Measurements from ENCODE around the gene FKBP3. TPM values are rescaled to one million over a fixed set of nuclear protein-coding genes. Genes with fewer than 3 reads are reported as not detected.
"Not testable (repeated sequence)": the region's sequence is repeated elsewhere in the genome, so short reads cannot be mapped to it uniquely, and the experiment has no call there.

The FKBP3 gene
- total and polyA plus RNA-seq, 12 donors, result 83.9 to 184 (median 105) TPM

DNA sequence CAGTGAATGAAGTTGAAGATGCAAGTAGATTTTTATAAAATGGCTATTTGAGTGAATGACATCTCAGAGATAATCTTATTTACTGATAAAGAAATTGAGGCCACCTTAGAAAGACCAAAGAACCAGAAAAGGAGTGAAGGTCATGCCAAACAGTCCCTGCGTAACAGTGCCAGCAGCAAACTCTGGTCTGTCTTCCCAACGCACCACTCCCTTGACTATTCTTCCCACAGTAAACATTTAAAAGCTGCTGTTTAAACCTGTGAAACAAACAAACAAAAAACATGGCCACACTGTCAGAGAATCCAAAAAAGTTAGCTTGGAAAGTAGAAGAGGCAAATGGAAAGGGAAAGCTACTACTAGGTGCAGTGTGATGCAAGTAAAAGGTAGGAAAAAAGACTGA is 51.9 kb downstream of the FKBP3 start:
- intact Hi-C loops (cut with DNase I), result loop anchor here in 5 of 10 donors (5.0 to 10.0 kb wide), 3 partner anchors 52 to 120 kb away; partner anchors contain the start of genes KLHL28 (in 4 of the 5), TOGARAM1 (in 4 of the 5), FANCM (in 2 of the 5) and FKBP3 (in 2 of the 5)
- no peak for ATAC-seq
- TF ChIP-seq, protein P1, sequence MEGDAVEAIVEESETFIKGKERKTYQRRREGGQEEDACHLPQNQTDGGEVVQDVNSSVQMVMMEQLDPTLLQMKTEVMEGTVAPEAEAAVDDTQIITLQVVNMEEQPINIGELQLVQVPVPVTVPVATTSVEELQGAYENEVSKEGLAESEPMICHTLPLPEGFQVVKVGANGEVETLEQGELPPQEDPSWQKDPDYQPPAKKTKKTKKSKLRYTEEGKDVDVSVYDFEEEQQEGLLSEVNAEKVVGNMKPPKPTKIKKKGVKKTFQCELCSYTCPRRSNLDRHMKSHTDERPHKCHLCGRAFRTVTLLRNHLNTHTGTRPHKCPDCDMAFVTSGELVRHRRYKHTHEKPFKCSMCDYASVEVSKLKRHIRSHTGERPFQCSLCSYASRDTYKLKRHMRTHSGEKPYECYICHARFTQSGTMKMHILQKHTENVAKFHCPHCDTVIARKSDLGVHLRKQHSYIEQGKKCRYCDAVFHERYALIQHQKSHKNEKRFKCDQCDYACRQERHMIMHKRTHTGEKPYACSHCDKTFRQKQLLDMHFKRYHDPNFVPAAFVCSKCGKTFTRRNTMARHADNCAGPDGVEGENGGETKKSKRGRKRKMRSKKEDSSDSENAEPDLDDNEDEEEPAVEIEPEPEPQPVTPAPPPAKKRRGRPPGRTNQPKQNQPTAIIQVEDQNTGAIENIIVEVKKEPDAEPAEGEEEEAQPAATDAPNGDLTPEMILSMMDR (IDR thresholded peaks at IDR 0.05), result no peak
- Histone ChIP-seq H3K27me3 (no peaks in the 10 kb centered on the region), H3K9me3 (no peaks in the 10 kb centered on the region), H3K4me1 (peaks cover 0 to 35% (median 27%) of the 10 kb centered on the region in 9 donors), H3K27ac (no peak overlapping the region), H3K4me3 (no peak overlapping the region), H3K36me3 (no peaks in the 10 kb centered on the region)
- no peak for DNase-seq
- 81 to 87% methylated on average over 2 of the region's 2 CpGs for WGBS, 2 donors

DNA sequence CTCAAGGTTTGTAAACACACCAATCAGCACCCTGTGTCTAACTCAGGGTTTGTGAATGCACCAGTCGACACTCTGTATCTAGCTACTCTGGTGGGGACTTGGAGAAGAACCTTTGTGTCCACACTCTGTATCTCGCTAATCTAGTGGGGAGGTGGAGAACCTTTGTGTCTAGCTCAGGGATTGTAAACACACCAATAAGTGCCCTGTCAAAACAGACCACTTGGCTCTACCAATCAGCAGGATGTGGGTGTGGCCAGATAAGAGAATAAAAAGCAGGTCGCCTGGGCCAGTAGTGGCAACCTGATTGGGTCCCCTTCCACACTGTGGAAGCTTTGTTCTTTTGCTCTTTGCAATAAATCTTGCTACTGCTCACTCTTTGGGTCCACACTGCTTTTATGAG is 53.2 kb downstream of the FKBP3 start:
- H3K27ac ChIP-seq, ATAC-seq, H3K27me3 ChIP-seq, H3K9me3 ChIP-seq, H3K36me3 ChIP-seq, H3K4me3 ChIP-seq, DNase-seq: not testable (repeated sequence)
- intact Hi-C loops (cut with DNase I), result loop anchor here in 5 of 10 donors (5.0 to 10.0 kb wide), 3 partner anchors 54 to 119 kb away; partner anchors contain the start of genes KLHL28 (in 4 of the 5), TOGARAM1 (in 4 of the 5), FANCM (in 2 of the 5) and FKBP3 (in 2 of the 5)
- peaks cover 0 to 22% (median 16%) of the 10 kb centered on the region in 9 donors for H3K4me1 ChIP-seq
- 94 to 97% methylated on average over 3 of the region's 3 CpGs for WGBS, 2 donors

DNA sequence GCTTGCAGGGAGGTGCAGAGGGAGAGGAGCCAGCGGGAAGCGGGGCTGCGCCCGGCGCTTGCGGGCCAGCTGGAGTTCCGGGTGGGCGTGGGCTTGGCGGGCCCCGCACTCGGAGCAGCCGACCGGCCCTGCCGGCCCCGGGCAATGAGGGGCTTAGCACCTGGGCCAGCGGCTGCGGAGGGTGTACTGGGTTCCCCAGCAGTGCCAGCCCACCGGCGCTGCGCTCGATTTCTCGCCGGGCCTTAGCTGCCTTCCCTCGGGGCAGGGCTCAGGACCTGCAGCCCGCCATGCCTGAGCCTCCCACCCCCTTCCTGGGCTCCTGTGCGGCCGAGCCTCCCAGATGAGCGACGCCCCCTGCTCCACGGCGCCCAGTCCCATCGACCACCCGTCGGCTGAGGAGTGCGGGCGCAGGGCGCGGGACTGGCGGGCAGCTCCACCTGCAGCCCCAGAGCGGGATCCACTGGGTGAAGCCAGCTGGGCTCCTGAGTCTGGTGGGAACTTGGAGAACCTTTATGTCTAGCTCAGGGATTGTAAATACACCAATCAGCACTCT is 53.8 kb downstream of the FKBP3 start:
- H3K4me3 ChIP-seq, H3K27me3 ChIP-seq, H3K9me3 ChIP-seq, DNase-seq, H3K27ac ChIP-seq, H3K36me3 ChIP-seq, ATAC-seq: not testable (repeated sequence)
- 95 to 99% methylated on average over 27 to 40 of the region's 40 CpGs for WGBS, 2 donors
- intact Hi-C loops (cut with DNase I), result loop anchor here in 5 of 10 donors (5.0 to 10.0 kb wide), 3 partner anchors 54 to 118 kb away; partner anchors contain the start of genes KLHL28 (in 4 of the 5), TOGARAM1 (in 4 of the 5), FANCM (in 2 of the 5) and FKBP3 (in 2 of the 5)
- H3K4me1 ChIP-seq, result peaks cover 0 to 16% (median 10%) of the 10 kb centered on the region in 9 donors

DNA sequence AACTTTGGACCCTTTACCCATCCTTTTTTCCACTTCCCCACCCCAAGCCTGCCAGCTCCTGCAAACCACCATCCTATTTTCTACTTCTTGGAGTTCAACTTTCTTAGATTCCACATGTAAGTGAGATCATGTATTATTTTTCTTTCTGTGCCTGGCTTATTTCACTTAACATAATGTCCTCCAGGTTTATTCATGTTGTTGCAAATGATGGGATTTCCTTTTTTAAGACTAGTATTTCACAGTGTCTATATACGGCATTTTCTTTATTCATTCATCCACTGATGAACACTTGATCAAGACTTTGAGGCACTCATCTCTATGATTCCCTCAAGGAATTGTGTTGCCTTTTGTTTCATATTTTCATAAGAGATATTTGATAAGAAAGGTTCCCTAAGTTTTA is 56.0 kb downstream of the FKBP3 start:
- intact Hi-C loops (cut with DNase I), result no loop called here
- 89 to 95% methylated on average over 1 of the region's 1 CpG for WGBS, 2 donors
- ATAC-seq, result no peak
- H3K4me3 ChIP-seq, result no peak overlapping the region
- no peak for DNase-seq
- TF ChIP-seq, protein P1 (IDR thresholded peaks at IDR 0.05), result no peak
- H3K9me3 ChIP-seq, result no peaks in the 10 kb centered on the region
- no peak overlapping the region for H3K27ac ChIP-seq
- H3K36me3 ChIP-seq, result peaks cover 0 to 12% (median 0%) of the 10 kb centered on the region in 9 donors
- H3K4me1 ChIP-seq, result peaks cover 0 to 3% (median 0%) of the 10 kb centered on the region in 9 donors
- H3K27me3 ChIP-seq, result no peaks in the 10 kb centered on the region

DNA sequence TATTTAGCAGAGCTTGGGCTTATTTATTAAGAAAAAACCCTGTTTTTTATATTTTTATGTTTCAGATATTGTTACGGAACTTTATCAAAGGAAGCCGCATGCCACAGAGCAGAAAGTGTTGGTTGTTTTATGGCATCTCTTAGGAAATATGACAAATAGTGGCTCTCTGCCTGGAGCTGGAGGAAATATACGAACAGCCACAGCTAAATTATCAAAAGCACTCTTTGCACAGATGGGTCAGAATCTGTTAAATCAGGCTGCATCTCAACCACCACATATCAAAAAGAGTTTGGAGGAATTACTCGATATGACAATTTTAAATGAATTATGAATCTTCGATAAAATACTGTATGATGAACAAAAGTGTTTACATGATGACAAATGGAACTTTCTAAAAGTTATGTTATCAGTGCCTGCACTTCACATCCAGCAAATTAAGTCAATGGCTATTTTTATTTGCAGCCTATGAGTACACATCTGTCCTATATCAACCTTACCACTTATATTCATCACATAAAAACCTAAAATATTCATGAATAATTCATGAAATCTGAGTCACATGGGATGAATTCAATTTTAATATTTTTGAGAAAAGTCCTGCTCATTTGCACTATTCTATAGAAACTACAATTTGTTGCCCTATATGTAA is 60.9 kb downstream of the FKBP3 start:
- Histone ChIP-seq H3K36me3 (peaks cover 0 to 58% (median 8%) of the 10 kb centered on the region in 9 donors), H3K9me3 (no peaks in the 10 kb centered on the region), H3K27me3 (no peaks in the 10 kb centered on the region), H3K27ac (peak overlapping the region in 3 of 10 donors; percentile 7 to 20 (median 9)), H3K4me3 (no peak overlapping the region), H3K4me1 (peaks cover 0 to 4% (median 0%) of the 10 kb centered on the region in 9 donors)
- 49 to 60% methylated on average over 5 of the region's 5 CpGs for WGBS, 2 donors
- intact Hi-C loops (cut with DNase I), result no loop called here
- DNase-seq (no peak), ATAC-seq (peak in 1 of 8 donors; percentile 72)
- TF ChIP-seq, protein P1 (IDR thresholded peaks at IDR 0.05), result no peak

Measured in heart right ventricle (tissue), 16 donors.